HG02884 (cell line): ENCODE results near the gene CEP170B.

Experiments
- ATAC-seq: cut with Tn5 transposase; IDR thresholded peaks from one replicate; pipeline ENCODE4 v1.9.1; 2021; ENCODE audit warnings: mild to moderate bottlenecking, moderate library complexity; ENCODE audit not compliant: unreplicated experiment

The CEP170B gene

GRCh38 chr14:104866451-104867370 lies 1.6 kb downstream of the CEP170B start:
- no peak for ATAC-seq

- ATAC-seq, result no peak
Measured at GRCh38 chr14:104867371-104868059, 2.4 kb downstream of the CEP170B start.

- ATAC-seq, result no peak
Measured at GRCh38 chr14:104868060-104868740, 3.1 kb downstream of the CEP170B start.

GRCh38 chr14:104868811-104869572 lies 3.9 kb downstream of the CEP170B start:
- ATAC-seq, result no peak

GRCh38 chr14:104869669-104870367 lies 4.8 kb downstream of the CEP170B start:
- ATAC-seq, result no peak

GRCh38 chr14:104870368-104871144 lies 5.5 kb downstream of the CEP170B start:
- no peak for ATAC-seq

- ATAC-seq, result no peak
Measured at GRCh38 chr14:104871145-104871655, 6.1 kb downstream of the CEP170B start.

- ATAC-seq, result no peak
Measured at GRCh38 chr14:104871656-104872468, 6.8 kb downstream of the CEP170B start.

- ATAC-seq, result no peak
Measured at GRCh38 chr14:104872469-104873341, 7.6 kb downstream of the CEP170B start.

- ATAC-seq, result no peak
Measured at GRCh38 chr14:104873380-104874055, 8.4 kb downstream of the CEP170B start.

GRCh38 chr14:104874110-104874531 lies 9.1 kb downstream of the CEP170B start:
- ATAC-seq, result no peak

GRCh38 chr14:104874571-104875411 lies 9.7 kb downstream of the CEP170B start:
- ATAC-seq, result no peak

GRCh38 chr14:104875412-104875751 lies 10.3 kb downstream of the CEP170B start:
- no peak for ATAC-seq

- no peak for ATAC-seq
Measured at GRCh38 chr14:104875811-104876210, 10.7 kb downstream of the CEP170B start.

- ATAC-seq, result no peak
Measured at GRCh38 chr14:104876251-104876699, 11.2 kb downstream of the CEP170B start.
